Upper lobe of left lung (tissue), 4 donors: ENCODE results near the gene BBS5.

Source experiments
- EP300 ChIP-seq, 4 donors: sonication (generic); formaldehyde crosslinking; IDR thresholded peaks; one replicate each; pipeline ENCODE4 v1.5.1; 2017; ENCODE audit warnings: antibody characterized with exemption in 4 of 4, control low read depth in 2 of 4
- POLR2A ChIP-seq, 4 donors: fragments of 450-650 bp; IDR thresholded peaks; one replicate each; pipeline ENCODE4 v1.5.1; 2016 to 2017; ENCODE audit warnings: antibody characterized with exemption in 4 of 4, mild to moderate bottlenecking in 2 of 4
- POLR2AphosphoS5 ChIP-seq, 2 donors: sonication (generic); formaldehyde crosslinking; IDR thresholded peaks; one replicate each; pipeline ENCODE4 v1.5.1; 2017; ENCODE audit warnings: antibody characterized with exemption in 2 of 2
- TF ChIP-seq, protein P1 (sequence below), 6 experiments: fragments of 450-650 bp in 4 of 6; fragments of 200-600 bp in 2 of 6; sonication (generic) in 2 of 6; IDR thresholded peaks; one replicate each; pipeline ENCODE4 v1.5.1; 2016 to 2019; ENCODE audit warnings: antibody characterized with exemption in 6 of 6

DNA sequence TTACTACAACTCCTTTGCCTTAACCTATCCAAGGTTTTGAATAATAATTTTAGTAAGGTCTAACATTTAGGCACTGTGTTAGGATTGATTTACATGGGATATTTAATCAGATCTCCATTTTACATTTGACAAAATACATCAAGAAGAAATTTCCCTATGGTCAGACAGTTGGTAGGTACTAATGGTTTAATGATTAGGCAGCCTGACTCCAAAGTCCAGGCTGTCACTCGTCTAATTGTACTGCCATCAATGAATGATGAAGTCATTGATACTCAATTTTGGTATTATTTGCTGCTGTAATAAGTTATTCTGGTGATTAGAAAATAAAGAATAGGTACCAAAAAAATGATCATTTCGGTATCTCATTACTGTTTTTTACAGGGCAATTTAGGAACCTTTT, 14.1 kb downstream of the BBS5 start:
- TF ChIP-seq, protein P1, sequence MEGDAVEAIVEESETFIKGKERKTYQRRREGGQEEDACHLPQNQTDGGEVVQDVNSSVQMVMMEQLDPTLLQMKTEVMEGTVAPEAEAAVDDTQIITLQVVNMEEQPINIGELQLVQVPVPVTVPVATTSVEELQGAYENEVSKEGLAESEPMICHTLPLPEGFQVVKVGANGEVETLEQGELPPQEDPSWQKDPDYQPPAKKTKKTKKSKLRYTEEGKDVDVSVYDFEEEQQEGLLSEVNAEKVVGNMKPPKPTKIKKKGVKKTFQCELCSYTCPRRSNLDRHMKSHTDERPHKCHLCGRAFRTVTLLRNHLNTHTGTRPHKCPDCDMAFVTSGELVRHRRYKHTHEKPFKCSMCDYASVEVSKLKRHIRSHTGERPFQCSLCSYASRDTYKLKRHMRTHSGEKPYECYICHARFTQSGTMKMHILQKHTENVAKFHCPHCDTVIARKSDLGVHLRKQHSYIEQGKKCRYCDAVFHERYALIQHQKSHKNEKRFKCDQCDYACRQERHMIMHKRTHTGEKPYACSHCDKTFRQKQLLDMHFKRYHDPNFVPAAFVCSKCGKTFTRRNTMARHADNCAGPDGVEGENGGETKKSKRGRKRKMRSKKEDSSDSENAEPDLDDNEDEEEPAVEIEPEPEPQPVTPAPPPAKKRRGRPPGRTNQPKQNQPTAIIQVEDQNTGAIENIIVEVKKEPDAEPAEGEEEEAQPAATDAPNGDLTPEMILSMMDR (IDR thresholded peaks at IDR 0.05), result no peak
- no peak for TF ChIP-seq POLR2A (IDR thresholded peaks at IDR 0.05)
- no peak for TF ChIP-seq POLR2AphosphoS5 (IDR thresholded peaks at IDR 0.05)
- no peak for TF ChIP-seq EP300 (IDR thresholded peaks at IDR 0.05)
